WTC11 (cell line): ENCODE measurements around the gene CDK11B. TPM values are rescaled to one million over a fixed set of nuclear protein-coding genes. Genes with fewer than 3 reads are reported as not detected.
A peak's percentile ranks its signal among the peaks of the same experiment; 100 is the strongest.
"Not testable (repeated sequence)": the region's sequence is repeated elsewhere in the genome, so short reads cannot be mapped to it uniquely, and the experiment has no call there.

Source experiments
- ATAC-seq: fragments of 200-7000 bp; cut with Tn5 transposase; 2 replicates; pipeline ENCODE4 v1.10.0; 2021; ENCODE audit warnings: mild to moderate bottlenecking, moderate library complexity
- CTCF ChIA-PET: fragments of 300-600 bp; sonication (Branson Sonifier 250); formaldehyde crosslinking; loops from one replicate; lab custom pipeline; 2021; ENCODE audit warnings: antibody characterized with exemption; lab: Charles Lee
- POLR2A ChIA-PET: fragments of 350-600 bp; sonication (Branson Sonifier 250); formaldehyde crosslinking; loops from one replicate; lab custom pipeline; 2021; ENCODE audit warnings: antibody characterized with exemption; lab: Charles Lee
- DNase-seq: peaks from one replicate; pipeline ENCODE4 v3.0.0; 2021; ENCODE audit warnings: low spot score
- H3K27ac Mint-ChIP-seq: 2 replicates; pipeline ENCODE4 v1.8.0; 2021; ENCODE audit warnings: mixed read lengths
- H3K27me3 Mint-ChIP-seq: 2 replicates; pipeline ENCODE4 v1.8.0; 2021; ENCODE audit warnings: low read depth, mild to moderate bottlenecking, moderate library complexity, mixed read lengths
- H3K36me3 Mint-ChIP-seq: 2 replicates; pipeline ENCODE4 v1.8.0; 2021; ENCODE audit warnings: mixed read lengths
- H3K4me1 Mint-ChIP-seq: 2 replicates; pipeline ENCODE4 v1.8.0; 2022; ENCODE audit warnings: mixed read lengths
- H3K4me3 Mint-ChIP-seq: 2 replicates; pipeline ENCODE4 v1.8.0; 2021; ENCODE audit warnings: mild to moderate bottlenecking, moderate library complexity, mixed read lengths
- H3K9me3 Mint-ChIP-seq: 2 replicates; pipeline ENCODE4 v1.8.0; 2021; ENCODE audit warnings: mixed read lengths
- CBFB ChIP-seq: sonication (generic); formaldehyde crosslinking; IDR thresholded peaks from 2 replicates; pipeline ENCODE4 v1.8.1; 2022; ENCODE audit warnings: mild to moderate bottlenecking, low read depth, missing genetic modification reagents
- GABPB1 ChIP-seq: sonication (generic); formaldehyde crosslinking; IDR thresholded peaks from 2 replicates; pipeline ENCODE4 v1.8.1; 2023; ENCODE audit warnings: mild to moderate bottlenecking, missing genetic modification reagents
- GTF2I ChIP-seq: fragments of 250-450 bp; sonication (Bioruptor Pico); conservative IDR thresholded peaks from 2 replicates; pipeline ENCODE4 v1.4.0; 2021; ENCODE audit warnings: mild to moderate bottlenecking
- MXD4 ChIP-seq: fragments of 250-450 bp; sonication (Bioruptor Pico); IDR thresholded peaks from 2 replicates; pipeline ENCODE4 v1.8.0; 2021; ENCODE audit warnings: mild to moderate bottlenecking, moderate library complexity, borderline replicate concordance
- NFATC4 ChIP-seq: fragments of 250-450 bp; sonication (Bioruptor Pico); IDR thresholded peaks from 2 replicates; pipeline ENCODE4 v1.9.0; 2021; ENCODE audit warnings: mild to moderate bottlenecking
- NR2C2 ChIP-seq: sonication (generic); formaldehyde crosslinking; IDR thresholded peaks from 2 replicates; pipeline ENCODE4 v1.8.0; 2022; ENCODE audit warnings: mild to moderate bottlenecking, missing genetic modification reagents
- NR3C1 ChIP-seq: sonication (generic); formaldehyde crosslinking; conservative IDR thresholded peaks from 2 replicates; pipeline ENCODE4 v1.8.1; 2023; ENCODE audit warnings: low read depth, mild to moderate bottlenecking, missing genetic modification reagents
- PRRX2 ChIP-seq: fragments of 250-450 bp; sonication (Bioruptor Pico); IDR thresholded peaks from 2 replicates; pipeline ENCODE4 v1.8.0; 2021; ENCODE audit warnings: mild to moderate bottlenecking
- SP1 ChIP-seq: sonication (generic); formaldehyde crosslinking; conservative IDR thresholded peaks from 2 replicates; pipeline ENCODE4 v1.8.1; 2022; ENCODE audit warnings: missing genetic modification reagents
- TEAD4 ChIP-seq: sonication (generic); formaldehyde crosslinking; IDR thresholded peaks from 2 replicates; pipeline ENCODE4 v1.8.0; 2022; ENCODE audit warnings: mild to moderate bottlenecking, missing genetic modification reagents
- TP53 ChIP-seq: sonication (generic); formaldehyde crosslinking; IDR thresholded peaks from 2 replicates; pipeline ENCODE4 v1.8.1; 2023; ENCODE audit warnings: mild to moderate bottlenecking, missing genetic modification reagents
- ZNF416 ChIP-seq: fragments of 250-450 bp; sonication (Bioruptor Pico); IDR thresholded peaks from 2 replicates; pipeline ENCODE4 v1.9.0; 2021; ENCODE audit warnings: mild to moderate bottlenecking, inconsistent platforms
- ZNF423 ChIP-seq: fragments of 250-450 bp; sonication (Bioruptor Pico); IDR thresholded peaks from 2 replicates; pipeline ENCODE4 v2.1.2; 2022; ENCODE audit warnings: mild to moderate bottlenecking, moderate library complexity
- total RNA-seq: library from RNA; stranded (reverse); gene quantifications from 3 replicates; pipeline ENCODE4 v1.2.3, GENCODE V29; 2021
- TF ChIP-seq, protein P1 (sequence below): sonication (generic); formaldehyde crosslinking; IDR thresholded peaks from 2 replicates; pipeline ENCODE4 v1.8.0; 2022; ENCODE audit warnings: missing genetic modification reagents
- TF ChIP-seq, protein P2 (sequence below): sonication (generic); formaldehyde crosslinking; IDR thresholded peaks from 2 replicates; pipeline ENCODE4 v1.8.0; 2022; ENCODE audit warnings: mild to moderate bottlenecking, missing genetic modification reagents
- TF ChIP-seq, protein P3 (sequence below): sonication (generic); formaldehyde crosslinking; conservative IDR thresholded peaks from 2 replicates; pipeline ENCODE4 v1.8.1; 2022; ENCODE audit warnings: mild to moderate bottlenecking, missing genetic modification reagents

CDK11B gene
- total RNA-seq, 1 experiment from 2014 or later: 41.2 TPM

DNA sequence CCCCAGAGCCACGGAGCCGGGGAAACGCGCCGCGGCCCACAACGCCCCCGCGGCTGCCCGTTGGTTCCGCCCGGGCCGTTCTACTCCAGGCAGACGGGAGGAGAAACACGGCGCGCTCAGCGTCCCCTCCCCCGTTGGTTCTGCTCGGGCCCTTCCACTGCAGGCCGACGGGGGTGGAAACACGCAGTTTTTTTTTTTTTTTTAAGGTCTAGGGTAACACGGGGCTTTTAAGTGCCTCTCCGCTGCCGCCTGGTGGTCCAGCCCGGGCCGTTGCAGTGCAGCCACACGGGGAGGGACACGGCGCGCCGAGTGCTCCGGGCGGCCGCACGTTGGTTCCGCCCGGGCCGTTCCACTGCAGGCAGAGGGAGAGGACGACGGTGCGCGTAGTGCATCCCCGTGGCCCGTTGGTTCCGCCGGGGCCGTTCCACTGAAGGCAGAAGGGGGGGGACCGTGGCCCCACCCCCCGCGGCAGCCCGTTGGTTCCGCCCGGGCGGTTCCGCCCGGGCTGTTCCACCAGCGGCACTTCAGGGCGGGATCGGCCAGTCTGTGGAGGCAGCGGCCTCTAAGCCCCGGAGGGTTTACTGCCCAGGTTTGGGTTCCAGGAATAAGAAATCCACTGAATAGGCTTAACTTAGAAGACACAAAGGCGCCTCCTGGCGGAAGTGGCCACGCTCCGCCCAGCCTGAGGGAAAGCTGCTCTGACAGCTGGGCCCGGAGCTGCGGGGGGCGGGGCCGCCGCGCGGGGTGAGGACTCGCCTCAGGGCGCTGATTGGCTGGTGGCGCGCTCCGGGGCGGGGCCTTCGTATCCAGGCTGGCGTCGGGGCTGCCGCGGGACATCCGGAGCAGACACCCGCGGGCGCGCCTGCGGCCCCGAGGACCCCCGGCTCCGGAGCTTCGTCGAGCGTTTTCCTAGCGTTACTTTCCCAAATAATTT is 34.2 kb upstream of the CDK11B start, which contains the start of gene SLC35E2B:
Gene SLC35E2B, minus strand, starts transcription at position 82 of the 934 bp plus-strand sequence. CDS start 16,096 bp downstream, outside the sequence.
- H3K27me3 Mint-ChIP-seq, H3K27ac Mint-ChIP-seq, H3K9me3 Mint-ChIP-seq, CTCF ChIA-PET, H3K36me3 Mint-ChIP-seq: not testable (repeated sequence)
- POLR2A ChIA-PET: interaction anchor here (0.7 kb wide), 1 partner anchor 63 kb away, joined by 3 read pairs; no protein-coding TSS in a partner anchor
- DNase-seq: peak; percentile 85
- H3K4me3 Mint-ChIP-seq: peak within 1 kb of the TSS; percentile 57
- ATAC-seq: peak; percentile 84
- peak; percentile 55 for TF ChIP-seq SP1 (CRISPR knock-in tag)
- TF ChIP-seq, all 79 proteins: peak for 1; not testable (repeated sequence) for 78
- not testable (repeated sequence) for H3K4me1 Mint-ChIP-seq

DNA sequence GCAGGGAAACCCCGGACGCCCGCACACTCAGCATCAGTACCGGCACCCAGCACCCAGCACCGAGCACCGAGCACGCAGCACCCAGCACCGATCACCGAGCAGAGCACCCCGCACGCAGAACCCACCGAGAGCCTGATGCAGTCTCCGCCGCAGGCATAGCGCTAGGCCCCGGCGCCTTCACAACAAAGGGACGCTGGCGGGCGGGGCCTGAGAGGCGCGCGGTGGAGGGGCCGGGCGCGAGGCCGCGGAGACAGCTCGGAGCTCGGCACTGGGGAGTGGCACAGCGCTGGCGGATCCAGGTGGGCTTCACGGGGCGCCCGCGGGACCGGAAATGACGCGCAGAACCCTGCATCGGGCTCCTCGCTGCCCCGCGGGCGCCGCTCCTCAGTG is 33.5 kb upstream of the CDK11B start:
- peak overlapping the region; percentile 24; the same call in 1 of the 2 replicates for H3K4me3 Mint-ChIP-seq
- H3K27ac Mint-ChIP-seq, H3K4me1 Mint-ChIP-seq, POLR2A ChIA-PET, H3K36me3 Mint-ChIP-seq, H3K9me3 Mint-ChIP-seq, CTCF ChIA-PET, H3K27me3 Mint-ChIP-seq: not testable (repeated sequence)
- peak; percentile 11; the same call in 1 of the 2 replicates for TF ChIP-seq SP1 (CRISPR knock-in tag)
- TF ChIP-seq GTF2I: 0 out of 2 replicates have a peak, but pooled peaks have one; percentile 38
- DNase-seq: peak; percentile 82
- ATAC-seq: peak; percentile 72

DNA sequence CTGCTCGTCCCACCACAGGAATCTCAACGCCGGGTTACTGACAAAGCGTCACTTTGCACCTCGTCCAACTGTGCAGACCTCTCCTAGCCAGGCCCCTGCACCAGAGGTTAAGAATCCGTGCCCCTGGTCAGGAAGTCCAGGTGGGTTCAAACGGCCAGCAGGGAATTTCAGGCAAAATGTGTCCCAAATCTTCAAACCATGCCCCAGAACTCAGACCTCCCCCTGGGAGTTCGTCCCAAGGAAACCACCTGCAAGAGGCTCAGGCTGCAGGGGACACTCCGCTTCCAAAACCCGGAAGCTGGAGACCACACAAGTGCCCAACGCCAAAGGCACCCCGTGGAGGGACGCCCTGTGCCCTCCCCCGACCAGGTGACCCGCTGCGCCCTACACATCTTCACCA is 32.6 kb upstream of the CDK11B start:
- H3K27me3 Mint-ChIP-seq, POLR2A ChIA-PET, H3K9me3 Mint-ChIP-seq, DNase-seq, H3K4me3 Mint-ChIP-seq, CTCF ChIA-PET, H3K27ac Mint-ChIP-seq, H3K36me3 Mint-ChIP-seq, H3K4me1 Mint-ChIP-seq, ATAC-seq: not testable (repeated sequence)

DNA sequence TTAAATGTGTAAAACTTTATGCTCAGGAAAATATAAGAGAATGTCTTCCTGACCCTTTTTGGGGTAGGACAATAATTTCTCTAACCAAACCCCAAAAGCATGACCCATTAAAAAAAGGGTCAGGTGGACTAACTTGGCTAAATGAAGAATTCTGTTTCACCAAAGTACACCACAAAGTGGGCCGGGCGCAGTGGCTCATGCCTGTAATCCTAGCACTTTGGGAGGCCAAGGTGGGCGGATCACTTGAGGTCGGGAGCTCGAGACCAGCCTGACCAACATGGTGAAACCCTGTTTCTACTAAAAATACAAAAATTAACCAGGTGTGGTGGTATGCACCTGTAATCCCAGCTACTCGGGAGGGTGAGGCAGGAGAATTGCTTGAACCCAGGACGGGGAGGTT is 30.7 kb upstream of the CDK11B start:
- CTCF ChIA-PET, H3K4me1 Mint-ChIP-seq, H3K27me3 Mint-ChIP-seq, H3K9me3 Mint-ChIP-seq, H3K27ac Mint-ChIP-seq, ATAC-seq, H3K36me3 Mint-ChIP-seq, DNase-seq, H3K4me3 Mint-ChIP-seq: not testable (repeated sequence)
- POLR2A ChIA-PET: interaction anchor here (0.7 kb wide), 1 partner anchor 38 kb away, joined by 3 read pairs; no protein-coding TSS in a partner anchor

DNA sequence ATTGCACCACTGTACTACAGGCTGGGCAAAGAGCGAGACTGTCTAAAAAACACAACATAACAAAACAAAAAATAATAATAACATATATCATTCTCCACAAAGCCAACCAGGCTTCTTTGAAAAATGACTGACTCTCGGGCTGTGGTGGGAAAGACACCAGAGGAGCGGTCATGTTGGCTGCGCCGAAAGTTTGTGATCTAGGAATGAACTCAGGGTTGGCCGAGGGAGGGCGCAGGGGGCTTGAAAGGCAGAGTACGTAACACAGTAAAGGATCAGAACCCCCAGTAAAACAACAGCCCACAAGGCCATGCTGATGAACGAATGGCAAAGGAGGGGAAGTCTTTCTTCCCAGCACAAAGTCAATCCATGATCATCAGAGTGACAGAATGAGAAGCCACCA is 29.0 kb upstream of the CDK11B start:
- ChIA-PET POLR2A (no interaction called here), CTCF (no interaction called here)
- ATAC-seq (no peak), DNase-seq (no peak)
- no peak for TF ChIP-seq CBFB (CRISPR knock-in tag)
- no peak for TF ChIP-seq NFATC4 (CRISPR knock-in tag)
- TF ChIP-seq, protein P1, sequence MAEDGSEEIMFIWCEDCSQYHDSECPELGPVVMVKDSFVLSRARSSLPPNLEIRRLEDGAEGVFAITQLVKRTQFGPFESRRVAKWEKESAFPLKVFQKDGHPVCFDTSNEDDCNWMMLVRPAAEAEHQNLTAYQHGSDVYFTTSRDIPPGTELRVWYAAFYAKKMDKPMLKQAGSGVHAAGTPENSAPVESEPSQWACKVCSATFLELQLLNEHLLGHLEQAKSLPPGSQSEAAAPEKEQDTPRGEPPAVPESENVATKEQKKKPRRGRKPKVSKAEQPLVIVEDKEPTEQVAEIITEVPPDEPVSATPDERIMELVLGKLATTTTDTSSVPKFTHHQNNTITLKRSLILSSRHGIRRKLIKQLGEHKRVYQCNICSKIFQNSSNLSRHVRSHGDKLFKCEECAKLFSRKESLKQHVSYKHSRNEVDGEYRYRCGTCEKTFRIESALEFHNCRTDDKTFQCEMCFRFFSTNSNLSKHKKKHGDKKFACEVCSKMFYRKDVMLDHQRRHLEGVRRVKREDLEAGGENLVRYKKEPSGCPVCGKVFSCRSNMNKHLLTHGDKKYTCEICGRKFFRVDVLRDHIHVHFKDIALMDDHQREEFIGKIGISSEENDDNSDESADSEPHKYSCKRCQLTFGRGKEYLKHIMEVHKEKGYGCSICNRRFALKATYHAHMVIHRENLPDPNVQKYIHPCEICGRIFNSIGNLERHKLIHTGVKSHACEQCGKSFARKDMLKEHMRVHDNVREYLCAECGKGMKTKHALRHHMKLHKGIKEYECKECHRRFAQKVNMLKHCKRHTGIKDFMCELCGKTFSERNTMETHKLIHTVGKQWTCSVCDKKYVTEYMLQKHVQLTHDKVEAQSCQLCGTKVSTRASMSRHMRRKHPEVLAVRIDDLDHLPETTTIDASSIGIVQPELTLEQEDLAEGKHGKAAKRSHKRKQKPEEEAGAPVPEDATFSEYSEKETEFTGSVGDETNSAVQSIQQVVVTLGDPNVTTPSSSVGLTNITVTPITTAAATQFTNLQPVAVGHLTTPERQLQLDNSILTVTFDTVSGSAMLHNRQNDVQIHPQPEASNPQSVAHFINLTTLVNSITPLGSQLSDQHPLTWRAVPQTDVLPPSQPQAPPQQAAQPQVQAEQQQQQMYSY: no peak
- TF ChIP-seq GABPB1 (CRISPR knock-in tag): no peak
- TF ChIP-seq, protein P2, sequence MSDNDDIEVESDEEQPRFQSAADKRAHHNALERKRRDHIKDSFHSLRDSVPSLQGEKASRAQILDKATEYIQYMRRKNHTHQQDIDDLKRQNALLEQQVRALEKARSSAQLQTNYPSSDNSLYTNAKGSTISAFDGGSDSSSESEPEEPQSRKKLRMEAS (CRISPR knock-in tag): no peak
- no peak for TF ChIP-seq PRRX2 (CRISPR knock-in tag)
- TF ChIP-seq ZNF423: no peak
- no peak for TF ChIP-seq MXD4
- no peak for TF ChIP-seq ZNF416
- TF ChIP-seq, protein P3, sequence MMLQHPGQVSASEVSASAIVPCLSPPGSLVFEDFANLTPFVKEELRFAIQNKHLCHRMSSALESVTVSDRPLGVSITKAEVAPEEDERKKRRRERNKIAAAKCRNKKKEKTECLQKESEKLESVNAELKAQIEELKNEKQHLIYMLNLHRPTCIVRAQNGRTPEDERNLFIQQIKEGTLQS (CRISPR knock-in tag): no peak
- no peak for TF ChIP-seq TEAD4 (CRISPR knock-in tag)
- no peak for TF ChIP-seq NR2C2 (CRISPR knock-in tag)
- no peak for TF ChIP-seq TP53 (CRISPR knock-in tag)
- TF ChIP-seq NR3C1 (CRISPR knock-in tag): no peak
- Mint-ChIP-seq H3K4me3 (no peak overlapping the region), H3K27me3 (no peaks in the 10 kb centered on the region), H3K9me3 (no peaks in the 10 kb centered on the region), H3K4me1 (peaks cover 16% of the 10 kb centered on the region), H3K27ac (peak overlapping the region; percentile 87), H3K36me3 (peaks cover 5% of the 10 kb centered on the region)
